NCI-H345 treated with DMSO at 0.1 percent for 48 hours (cell line): ENCODE measurements around the gene LIM2.

Experiments used
- DNase-seq: peaks from one replicate; lab custom pipeline; 2025; ENCODE audit not compliant: unreplicated experiment; lab: John Stamatoyannopoulos, UW

Gene LIM2

GRCh38 chr19:51366389-51367254, 21.2 kb downstream of the LIM2 start:
- DNase-seq: no peak

DNA sequence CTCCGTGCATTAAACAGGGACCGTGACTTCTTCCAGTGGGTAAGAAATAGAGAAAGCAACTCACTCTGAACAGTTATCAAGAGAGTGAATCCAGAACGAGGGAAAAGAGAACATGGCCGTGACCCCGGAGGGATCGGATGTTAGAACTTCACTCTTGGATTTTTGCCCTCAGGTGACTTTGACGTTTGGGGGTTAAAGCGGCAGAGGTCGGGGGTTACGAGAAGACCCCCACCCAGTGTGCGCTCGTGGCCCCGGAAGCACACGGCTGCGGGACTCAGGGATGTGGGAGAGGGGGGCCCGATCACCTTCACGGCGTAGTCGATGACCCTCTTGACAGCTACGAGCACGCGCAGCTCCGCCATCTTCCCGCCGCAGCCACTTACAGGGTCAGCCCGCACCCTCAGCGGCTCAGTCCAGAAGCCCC, 21.8 kb downstream of the LIM2 start, which contains the start of gene ETFB:
ETFB (minus strand) TSS at position 424 of the 424 bp plus-strand sequence; CDS start at position 362, 62 bp downstream.
- no peak for DNase-seq

DNA sequence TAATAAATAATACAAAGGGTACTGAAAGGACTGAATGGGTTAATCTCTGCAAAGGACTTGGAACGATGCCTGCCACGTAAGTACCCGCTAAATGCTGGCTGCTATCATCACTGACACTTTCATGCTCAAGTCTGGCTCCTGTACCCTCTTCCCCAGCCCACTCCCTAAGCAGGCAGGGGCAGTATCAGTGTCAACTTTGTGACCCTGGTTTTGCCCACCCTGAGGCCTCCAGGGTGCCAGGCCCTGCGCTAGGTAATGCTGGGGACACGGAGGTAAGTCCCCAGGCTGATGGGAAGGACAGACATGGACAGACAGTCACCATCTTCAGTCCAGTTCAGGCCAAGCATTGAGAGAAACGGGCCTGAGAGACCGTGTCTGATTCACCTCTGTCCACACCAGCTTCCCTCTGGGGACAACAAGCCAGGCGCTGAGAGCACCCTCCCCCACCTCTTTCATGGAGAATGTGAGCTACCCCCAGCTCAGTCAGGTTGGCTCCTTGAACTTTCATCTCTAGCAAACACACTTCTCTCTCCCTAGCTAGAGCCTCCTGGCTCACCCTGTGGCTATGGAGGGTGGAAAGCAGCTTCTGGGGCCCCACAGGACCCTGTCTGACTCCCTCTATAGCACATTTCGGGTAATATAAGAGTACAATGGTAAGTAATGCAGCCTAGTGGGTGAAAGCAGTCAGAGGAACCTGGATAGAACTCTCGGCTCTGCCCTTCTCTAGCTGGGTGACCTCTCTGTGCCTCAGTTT, 22.4 kb downstream of the LIM2 start:
- no peak for DNase-seq

DNA sequence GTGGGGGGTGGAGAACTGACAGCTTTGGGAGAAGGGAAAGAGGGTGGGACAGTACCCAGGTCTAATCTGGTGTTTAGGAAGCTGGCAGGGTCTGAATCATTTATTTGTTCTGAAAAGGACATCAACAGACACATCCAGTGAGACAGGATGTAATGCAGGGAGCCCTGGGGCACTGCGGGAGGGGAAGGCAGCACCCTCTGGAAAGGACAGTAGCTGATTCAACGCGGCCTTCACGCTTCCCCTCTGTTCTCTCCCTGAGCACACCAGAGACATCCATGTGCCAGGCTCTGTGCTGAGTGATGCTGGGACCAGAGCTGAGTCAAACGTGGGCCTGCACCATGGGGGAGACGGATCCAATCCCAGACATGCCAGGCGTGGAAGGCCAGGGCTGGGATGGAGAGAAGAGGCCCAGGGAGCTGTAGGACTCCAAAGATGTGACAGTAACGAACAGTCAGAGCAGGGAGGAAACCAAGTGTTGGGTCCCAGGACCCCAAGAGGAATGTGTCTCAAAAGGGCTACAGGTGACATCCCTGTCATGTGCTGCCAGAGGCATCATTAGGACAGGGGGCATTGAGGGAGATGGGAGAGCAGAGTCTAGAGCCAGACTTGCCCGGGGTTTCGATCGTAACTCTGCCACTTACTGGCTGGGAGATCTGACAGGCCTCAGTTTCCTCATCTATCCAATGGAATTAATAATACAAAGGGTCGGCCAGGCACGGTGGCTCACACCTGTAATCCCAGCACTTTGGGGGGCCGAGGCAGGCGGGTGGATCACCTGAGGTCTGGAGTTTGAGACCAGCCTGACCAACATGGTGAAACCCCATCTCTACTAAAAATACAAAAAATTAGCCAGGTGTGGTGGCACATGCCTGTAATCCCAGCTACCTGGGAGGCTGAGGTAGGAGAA, 23.3 kb downstream of the LIM2 start:
- no peak for DNase-seq

DNA sequence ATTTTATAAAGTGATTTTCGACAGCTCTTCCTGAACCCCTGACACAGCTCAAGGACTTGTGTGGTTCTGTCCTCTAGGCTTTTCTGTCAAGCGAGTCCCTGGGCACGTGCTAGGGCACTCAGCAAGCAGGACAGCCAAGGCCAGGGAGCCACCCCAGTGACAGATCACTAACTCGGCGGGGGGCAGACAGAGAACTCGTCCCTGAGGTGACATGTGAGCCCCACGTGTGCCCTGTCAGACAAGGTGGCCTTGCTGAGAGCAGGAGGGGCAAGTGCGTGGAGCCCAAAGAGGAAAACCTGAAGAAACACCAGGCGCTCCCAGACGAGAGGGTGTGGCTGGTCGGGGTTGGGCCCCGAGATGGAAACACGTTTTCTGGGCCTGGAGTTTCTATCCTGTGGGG, 26.5 kb downstream of the LIM2 start:
- DNase-seq: no peak

DNA sequence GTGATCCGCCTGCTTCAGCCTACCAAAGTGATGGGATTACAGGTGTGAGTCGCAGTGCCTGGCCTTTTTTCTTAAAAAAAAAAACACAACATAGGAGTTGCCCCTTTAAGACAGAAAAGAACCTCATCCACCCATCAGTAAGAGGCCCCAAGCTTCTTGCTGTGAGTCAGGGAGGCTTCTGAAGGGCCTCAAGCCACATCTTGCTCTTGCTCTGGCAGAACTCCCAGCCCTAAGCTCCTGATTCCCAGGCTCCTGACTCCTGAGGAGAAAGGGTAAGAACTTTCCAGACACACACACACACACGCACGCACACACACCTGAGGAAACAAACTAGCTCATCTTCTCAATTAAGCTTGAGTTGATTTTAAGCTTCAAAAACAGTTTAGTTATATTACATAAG, 28.5 kb downstream of the LIM2 start:
- no peak for DNase-seq

DNA sequence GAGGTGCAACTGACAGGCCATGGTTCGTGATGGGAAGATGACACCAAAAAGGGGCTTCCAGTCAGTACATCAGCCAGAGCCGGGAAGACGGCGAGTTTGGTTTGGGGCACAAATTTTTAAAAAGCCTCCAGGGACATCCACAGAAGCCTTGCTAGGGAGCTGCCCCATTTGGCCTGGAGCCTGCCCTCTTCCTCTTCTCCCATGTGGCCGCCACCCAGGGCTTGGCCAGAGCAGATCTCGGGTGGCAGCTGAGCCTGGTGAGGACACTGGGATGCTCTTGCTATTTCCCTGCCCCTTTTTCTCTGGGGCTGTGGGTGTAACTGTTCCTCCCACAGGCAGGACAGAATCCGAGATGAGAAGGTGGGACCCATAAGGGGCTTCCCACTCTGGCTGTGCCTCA, 29.8 kb downstream of the LIM2 start:
- no peak for DNase-seq

- DNase-seq: no peak
Observed at GRCh38 chr19:51356159-51356801, 31.5 kb downstream of the LIM2 start.

GRCh38 chr19:51354742-51355148, 33.0 kb downstream of the LIM2 start:
- no peak for DNase-seq

DNA sequence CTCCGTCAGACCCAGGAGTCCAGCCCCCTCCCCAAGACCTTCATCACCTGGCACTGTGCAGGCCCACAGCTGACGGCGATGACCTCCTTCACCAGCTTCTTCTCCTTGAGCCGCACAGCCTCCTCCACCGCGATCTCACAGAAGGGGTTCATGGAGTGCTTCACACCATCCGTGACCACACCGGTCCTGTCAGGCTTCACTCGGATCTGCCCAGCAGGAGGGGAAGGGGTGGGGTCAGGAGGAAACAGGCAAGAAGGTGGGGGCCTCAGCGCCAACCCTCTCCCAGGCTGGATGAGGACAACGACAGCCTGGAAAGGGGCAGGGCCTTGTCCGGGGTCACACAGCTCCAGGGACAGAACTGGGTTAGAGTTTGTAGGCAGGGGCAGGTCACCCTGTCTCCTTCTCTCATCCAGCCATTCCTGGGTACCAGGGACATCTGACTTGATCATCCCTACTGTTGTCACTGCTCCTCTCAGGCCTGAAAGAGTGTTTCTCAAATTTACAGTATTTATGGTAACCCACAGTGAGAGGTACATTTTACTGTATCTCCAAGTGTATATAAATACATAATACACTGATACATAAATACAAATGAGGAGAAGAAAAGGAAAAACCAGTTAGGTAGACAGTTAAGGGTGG, 33.6 kb downstream of the LIM2 start:
- no peak for DNase-seq

DNA sequence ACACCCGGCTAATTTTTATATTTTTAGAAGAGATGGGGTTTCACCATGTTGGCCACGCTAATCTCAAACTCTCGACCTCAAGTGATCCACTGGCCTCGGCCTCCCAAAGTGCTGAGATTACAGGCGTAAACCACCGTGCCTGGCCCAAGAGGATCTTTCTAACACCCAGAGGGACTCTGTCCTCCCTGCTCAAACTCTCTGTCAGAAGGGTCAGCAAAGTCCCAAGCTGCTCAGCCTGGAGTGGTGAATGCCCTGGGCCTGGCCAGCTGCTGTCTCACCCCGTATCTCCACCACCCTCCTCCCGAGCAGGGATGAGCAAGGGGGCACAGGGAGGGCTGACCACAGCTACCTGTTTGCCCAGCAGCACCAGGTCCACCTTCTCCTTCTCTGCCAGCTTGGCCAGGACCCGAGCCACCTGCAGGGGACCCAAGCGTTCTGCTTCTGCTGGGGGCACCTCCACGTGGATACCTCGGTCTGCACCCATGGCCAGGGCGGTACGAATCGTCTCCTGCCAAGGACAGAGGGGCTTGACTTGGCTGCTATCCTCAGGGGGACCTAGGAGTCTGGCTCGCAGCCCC, 34.9 kb downstream of the LIM2 start:
- no peak for DNase-seq

GRCh38 chr19:51351266-51351990, 36.3 kb downstream of the LIM2 start:
- DNase-seq: no peak

- no peak for DNase-seq
Observed at GRCh38 chr19:51347209-51347928, 40.4 kb downstream of the LIM2 start.

DNA sequence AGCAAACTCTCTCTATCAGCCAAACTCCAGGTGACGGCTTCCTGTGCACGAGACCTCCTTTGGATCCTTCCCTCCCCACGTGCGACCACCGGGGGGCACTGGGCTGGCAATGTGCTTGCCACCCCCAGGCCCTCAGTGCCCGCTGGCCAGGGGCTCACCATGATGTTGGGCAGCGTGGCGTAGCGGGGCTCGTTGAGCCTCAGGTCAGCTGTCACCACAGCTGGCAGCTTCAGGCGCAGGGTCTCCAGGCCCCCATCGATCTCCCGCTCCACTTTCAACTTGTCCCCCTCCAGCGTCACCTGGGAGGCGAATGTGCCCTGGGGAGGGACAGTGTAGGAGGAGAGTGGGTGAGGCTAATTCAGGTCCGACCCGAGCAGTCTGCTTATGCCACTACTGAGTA, 41.0 kb downstream of the LIM2 start:
- no peak for DNase-seq

- no peak for DNase-seq
Observed at GRCh38 chr19:51345076-51345620, 42.6 kb downstream of the LIM2 start.

GRCh38 chr19:51342631-51343569, 44.9 kb downstream of the LIM2 start:
- DNase-seq: no peak

DNA sequence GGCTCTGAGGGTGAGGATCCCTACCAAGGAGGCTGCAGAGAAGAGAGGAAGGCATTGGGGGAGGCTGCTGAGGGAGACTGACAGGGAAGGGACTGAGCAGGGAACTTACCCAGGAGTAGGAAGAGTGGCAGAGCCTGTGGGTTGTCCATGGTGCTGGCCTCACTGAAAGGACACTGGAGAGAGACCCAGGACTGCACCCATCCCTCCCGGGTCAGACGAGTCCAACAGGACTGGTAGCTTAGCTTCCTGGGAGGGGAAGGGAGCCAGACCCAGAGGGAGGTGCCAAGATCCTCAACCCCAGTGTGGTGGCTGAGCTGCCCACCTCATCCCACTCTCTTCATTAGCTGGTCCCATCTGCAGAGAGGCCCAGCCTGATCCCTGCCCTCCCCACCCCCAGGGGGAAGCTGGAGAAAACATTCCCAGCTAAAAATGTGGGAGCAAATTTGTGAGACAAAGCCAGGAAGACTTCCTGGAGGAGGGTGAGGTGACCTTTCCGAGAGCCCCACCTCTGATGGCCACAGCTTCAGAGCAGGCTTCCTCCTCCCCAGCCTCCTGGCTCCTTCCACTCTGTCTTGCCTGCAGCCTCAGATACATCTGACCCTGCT, 45.7 kb downstream of the LIM2 start, which contains the start of gene VSIG10L:
VSIG10L (minus strand) TSS at position 164 of the 605 bp plus-strand sequence; CDS start at position 149, 15 bp downstream.
- DNase-seq: no peak
